Activated CD4-positive, alpha-beta T cell treated with anti-CD3 and anti-CD28 coated beads for 1 hour (primary cell): ENCODE data around the gene CDH16.
"Not testable (repeated sequence)": the region's sequence is repeated elsewhere in the genome, so short reads cannot be mapped to it uniquely, and the experiment has no call there.

ENCODE experiments used
- DNase-seq: peaks from one replicate; pipeline ENCODE4 v3.0.0-alpha.2; 2020

Gene CDH16, protein sequence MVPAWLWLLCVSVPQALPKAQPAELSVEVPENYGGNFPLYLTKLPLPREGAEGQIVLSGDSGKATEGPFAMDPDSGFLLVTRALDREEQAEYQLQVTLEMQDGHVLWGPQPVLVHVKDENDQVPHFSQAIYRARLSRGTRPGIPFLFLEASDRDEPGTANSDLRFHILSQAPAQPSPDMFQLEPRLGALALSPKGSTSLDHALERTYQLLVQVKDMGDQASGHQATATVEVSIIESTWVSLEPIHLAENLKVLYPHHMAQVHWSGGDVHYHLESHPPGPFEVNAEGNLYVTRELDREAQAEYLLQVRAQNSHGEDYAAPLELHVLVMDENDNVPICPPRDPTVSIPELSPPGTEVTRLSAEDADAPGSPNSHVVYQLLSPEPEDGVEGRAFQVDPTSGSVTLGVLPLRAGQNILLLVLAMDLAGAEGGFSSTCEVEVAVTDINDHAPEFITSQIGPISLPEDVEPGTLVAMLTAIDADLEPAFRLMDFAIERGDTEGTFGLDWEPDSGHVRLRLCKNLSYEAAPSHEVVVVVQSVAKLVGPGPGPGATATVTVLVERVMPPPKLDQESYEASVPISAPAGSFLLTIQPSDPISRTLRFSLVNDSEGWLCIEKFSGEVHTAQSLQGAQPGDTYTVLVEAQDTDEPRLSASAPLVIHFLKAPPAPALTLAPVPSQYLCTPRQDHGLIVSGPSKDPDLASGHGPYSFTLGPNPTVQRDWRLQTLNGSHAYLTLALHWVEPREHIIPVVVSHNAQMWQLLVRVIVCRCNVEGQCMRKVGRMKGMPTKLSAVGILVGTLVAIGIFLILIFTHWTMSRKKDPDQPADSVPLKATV

DNA sequence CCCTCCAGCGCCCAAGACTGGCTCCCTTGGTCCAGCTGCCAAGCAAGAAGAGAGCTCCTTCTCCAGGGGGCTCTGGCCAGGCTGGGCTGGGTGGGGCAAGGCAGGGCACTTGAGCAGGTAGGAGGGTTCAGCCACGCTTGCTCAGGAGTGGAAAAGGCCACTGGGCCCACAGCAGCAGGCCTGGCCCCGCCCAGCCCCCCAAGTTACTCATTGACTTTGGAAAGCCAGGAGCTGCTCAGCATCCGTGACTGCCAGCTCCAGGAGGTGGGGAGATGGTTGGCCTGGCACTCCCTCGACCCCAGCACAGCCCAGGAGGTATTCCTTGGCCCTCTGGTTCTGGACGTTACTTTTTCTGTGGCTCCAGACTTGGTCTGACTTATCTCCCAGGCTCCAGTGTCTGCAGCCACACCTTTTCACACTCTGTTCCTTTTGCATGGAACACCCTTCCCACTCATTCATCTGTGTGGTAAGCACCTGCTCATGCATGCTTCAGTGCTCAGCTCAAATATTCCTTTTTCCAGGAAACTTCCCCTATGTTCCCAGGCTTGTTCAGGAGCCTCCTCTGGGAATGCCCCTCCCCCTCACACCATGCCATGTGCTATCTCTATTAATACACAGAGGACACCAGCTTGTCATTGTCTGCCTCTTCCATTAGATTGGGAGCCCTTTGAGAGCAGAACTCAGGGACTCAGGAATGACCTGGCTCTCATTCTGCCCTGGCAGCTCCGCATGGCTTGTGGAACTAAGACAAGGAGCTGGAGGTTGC is at the start of gene CDH16:
CDH16 (minus strand) TSS at position 83 of the 766 bp plus-strand sequence. CDS start 820 bp downstream, outside the sequence.
- no peak for DNase-seq

DNA sequence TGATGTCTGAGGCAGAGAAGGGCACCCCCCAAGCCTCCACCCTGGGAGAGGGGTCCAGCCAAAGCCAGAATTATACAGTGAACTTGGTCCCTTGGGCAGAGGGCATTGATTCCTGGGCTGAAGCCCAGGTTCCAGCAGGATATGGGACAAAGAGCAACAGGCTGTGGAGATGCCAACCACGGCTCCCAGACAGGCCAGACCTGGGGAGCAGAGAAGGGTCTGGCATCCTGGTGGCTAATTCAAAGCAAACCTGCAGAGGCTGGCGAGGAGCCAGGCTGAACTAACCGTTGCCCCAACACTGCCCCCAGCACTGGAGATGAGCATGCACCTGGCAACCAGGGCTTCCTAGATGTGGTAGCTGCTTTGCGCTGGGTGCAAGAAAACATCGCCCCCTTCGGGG is 45.4 kb upstream of the CDH16 start:
- DNase-seq = no peak

DNA sequence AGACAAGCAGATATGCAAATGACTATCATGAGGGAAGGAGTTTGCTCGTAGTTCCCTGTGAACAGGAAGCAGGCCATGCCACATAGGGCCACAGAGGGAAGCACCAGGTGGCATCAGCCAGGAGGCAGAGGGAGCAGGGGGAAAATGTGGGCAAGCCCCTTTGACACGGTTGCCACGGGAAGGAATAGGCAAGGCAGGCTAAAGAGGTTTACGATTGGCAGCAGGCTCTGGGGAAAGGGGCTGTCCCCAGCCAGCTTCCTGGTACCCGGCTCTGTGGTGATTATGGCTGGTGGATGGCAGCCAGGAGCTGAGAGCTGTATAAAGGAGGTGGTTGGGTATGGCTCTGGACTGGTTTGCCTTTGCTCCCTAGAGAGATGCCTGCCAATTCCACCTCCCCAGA is 43.2 kb upstream of the CDH16 start:
- no peak for DNase-seq

DNA sequence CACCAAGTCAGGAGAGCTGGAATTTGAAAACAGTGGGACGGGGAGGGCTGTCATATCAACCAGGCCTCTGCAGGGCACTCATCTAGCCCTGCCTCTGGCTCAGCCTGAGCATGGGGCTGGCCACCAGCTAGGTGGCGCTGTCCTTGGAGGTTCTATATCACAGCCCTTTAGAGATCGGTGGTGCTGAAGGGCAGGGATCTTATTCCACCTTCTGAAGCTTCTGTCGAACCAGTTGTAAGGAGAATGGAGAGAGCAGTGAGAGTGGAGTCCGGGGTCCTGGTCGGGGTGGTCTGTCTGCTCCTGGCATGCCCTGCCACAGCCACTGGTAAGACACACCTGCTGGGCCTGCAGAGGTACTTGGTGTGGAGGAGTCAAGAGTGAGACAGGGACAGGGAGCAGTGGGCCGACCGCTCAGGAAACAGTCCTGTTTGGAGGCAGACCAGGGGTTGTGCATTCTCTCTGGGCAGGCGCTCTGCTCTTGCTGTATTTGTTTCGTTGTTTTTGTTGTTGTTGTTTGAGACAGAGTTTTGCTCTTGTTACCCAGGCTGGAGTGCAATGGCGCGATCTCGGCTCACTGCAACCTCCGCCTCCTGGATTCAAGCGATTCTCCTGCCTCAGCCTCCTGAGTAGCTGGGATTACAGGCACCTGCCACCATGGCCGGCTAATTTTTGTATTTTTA is 42.5 kb upstream of the CDH16 start, which contains the start of gene CES3:
CES3 (plus strand) TSS at position 202 of the 680 bp plus-strand sequence; CDS start at position 244, 42 bp downstream.
- peak; percentile 29 for DNase-seq

DNA sequence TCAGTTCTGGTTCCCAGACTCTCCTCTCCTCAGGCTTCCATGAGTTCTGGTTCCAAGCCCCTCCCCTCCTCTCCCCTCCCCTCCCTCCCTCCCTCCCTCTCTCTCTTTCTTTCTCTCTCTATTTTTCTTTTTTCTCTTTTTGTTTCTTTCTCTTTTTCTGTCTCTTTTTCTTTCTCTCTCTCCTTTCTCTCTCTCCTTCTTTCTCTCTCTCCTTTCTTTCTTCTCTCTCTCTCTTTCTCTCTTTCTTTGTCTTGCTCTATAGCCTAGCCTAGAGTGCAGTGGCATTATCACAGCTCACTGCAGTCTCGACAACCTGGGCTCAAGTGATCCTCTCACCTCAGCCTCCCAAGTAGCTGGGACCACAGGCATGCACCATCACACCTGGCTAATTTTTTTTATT is 41.6 kb upstream of the CDH16 start:
- DNase-seq = no peak

DNA sequence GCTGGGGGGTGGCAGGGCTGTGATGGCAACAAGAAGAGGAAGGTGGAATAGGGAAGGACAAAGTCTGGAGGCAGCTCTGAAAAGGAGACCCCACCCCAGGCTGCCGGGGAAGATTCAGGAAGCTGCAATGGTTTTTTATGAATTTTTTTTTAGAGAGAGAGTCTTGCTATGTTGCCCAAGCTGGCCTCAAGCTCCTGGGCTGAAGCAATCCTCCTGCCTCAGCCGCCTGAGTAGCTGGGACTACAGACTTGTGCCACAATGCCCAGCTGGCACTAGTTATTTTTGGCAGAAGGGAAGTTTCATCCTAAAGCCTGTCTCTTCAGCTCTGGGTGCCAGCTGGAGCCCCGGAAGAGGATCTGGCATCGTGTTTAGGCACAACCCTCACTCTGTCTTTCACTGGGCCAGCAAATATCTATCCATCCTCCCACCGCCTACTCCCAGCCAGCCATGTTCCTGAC is 41.0 kb upstream of the CDH16 start:
- no peak for DNase-seq

DNA sequence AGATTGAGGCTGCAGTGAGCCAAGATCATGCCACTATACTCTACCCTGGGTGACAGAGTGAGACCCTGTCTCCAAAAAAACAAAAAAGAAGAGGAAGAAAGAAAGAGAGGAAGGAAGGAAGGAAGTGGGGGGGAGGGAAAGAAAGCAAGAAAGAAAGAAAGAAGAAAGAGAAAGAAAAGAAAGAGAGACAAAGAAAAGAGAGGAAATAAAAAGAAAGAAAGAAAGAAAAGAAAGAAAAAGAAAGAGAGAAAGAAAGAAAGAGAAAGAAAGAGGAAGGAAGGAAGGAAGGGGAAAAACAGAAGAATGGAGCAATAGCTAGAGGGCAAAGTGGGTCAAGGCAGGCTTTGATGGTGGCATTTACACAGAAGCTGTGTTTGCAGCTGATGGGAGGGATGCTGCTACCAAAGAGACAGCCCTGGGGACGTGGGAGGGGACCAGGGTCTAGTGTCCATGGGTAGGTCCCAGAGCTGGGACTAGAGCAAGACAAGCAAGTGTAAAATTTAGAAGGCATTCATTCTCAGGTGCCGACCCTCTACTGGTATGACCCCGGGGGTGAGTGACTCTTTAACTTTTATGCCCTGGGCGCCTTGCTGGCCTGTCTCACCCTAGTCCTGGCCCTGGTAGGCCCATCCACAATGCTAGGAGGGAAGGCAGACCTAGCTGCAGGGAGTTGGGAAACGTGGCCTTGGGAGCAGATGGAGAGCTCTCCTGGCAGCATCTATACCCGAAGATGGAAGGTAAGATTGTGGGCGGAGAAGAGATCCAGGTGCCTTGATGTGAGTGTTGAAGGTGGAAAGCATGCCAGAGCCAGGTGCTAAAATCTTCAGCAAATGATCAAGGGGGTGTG is 40.4 kb upstream of the CDH16 start:
- no peak for DNase-seq

DNA sequence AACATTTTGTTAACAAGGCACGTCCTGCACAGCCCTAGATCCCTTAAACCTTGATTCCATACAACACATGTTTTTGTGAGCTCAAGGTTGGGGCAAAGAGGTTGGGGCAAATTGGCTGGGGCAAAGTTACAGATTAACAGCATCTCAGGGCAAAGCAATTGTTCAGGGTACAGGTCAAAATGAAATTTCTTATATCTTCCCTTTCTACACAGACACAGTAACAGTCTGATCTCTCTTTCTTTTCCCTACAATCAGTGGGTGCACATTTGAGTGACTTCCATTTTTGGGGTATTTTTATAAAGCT is 37.4 kb upstream of the CDH16 start:
- not testable (repeated sequence) for DNase-seq

DNA sequence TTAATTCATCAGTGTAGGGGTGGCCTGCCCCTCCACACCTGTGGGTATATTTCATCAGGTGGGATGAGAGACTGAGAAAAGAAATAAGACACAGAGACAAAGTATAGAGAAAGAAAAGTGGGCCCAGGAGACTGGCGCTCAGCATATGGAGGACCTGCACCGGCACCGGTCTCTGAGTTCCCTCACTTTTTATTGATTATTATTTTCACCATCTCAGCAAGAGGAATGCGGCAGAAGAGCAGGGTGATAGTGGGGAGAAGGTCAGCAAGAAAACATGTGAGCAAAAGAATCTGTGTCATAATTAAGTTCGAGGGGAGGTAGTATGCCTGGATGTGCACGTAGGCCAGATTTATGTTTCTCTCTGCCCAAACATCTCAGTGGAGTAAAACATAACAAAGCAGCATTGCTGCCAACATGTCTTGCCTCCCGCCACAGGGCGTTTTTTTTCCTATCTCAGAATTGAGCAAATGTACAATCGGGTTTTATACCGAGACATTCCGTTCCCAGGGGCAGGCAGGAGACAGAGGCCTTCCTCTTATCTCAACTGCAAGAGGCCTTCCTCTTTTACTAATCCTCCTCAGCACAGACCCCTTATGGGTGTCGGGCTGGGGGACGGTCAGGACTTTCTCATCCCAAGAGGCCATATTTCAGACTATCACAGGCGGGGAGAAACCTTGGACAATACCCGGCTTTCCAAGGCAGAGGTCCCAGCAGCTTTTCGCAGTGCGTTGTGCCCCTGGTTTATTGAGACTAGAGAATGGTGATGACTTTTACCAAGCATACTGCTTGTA is 36.9 kb upstream of the CDH16 start:
- DNase-seq = not testable (repeated sequence)

DNA sequence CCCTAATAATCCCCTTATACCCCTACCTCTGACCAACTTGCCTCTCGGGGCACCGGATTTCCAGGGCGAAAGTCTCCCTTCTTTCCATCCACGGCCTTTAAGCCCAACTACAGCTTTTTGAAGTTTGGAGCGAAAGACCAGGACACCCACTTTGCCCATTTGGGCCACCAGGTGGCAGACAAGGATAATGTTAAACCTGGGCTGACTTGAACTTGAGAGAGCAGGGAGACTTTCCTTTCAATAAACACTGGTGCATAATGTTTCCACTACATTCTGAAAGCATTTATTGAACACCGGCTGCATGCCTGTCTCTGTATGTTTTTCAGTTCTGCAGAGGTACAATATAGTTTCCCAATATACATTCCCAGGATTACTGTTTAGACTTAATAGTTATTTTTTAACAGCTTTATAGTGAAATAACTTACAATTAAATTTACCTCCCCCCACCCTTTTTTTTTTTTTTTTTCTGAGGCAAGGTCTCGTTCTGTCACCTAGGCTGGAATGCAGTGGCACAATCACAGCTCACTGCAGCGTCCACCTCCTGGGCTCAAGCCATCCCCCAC is 35.5 kb upstream of the CDH16 start:
- DNase-seq = peak; percentile 59

DNA sequence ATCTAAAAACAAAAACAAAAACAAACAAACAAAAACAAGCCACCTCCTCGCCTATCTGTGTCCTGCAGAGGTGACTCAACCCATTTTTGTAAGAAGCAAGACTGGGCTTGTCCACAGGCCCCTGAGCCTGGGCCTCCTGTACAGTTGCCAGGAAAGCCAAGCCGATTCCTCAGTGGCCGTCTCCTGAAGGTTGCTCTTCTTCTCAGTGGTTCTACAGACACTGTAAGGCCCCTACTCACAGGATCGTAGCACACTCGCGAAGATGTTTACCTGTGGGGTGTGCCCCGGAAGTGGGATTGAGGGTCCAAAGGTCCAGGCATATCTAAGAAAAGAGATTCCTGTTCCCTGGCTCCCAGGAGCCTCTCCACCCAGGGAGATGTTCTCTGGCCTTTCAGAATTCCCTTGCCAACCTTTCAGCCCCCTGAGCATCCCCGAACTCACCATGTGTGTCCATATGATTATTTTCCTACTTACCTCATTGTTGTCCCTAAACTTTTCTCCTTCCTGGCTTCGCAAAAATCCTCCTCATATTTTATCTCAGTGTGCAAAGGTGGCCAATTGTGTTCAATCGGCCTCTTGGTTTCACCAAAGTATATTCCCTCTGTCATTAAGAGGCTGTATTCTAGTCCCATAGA is 34.9 kb upstream of the CDH16 start:
- no peak for DNase-seq

DNA sequence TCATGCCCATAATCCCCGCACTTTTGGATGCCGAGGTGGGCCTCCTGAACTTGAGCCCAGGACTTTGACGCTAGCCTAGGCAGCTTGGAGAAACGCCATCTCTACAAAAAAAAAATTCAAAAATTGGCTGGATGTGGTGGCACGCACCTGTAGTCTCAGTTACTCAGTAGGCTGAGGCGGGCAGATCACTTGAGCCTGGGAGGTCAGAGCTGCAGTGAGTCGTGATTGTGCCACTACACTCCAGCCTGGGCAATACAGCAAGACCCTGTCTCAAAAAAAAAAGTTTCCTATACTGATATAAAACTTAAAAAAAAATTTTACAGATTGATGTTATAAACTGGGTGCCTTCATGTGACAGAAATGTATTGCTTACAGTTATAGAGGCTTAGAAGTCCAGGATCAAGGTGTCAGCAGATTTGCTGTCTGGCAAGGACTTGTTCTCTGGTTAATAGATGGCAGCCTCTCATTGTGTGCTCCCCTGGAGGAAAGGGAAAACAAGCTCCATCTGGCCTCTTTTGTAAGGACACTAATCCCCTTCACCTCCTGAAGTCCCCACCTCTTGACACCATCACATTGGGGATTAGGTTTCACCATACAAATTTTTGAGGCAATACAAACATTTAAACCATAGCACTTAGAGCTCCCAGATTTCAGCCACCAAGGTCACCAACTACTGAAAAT is 33.9 kb upstream of the CDH16 start:
- DNase-seq = no peak

DNA sequence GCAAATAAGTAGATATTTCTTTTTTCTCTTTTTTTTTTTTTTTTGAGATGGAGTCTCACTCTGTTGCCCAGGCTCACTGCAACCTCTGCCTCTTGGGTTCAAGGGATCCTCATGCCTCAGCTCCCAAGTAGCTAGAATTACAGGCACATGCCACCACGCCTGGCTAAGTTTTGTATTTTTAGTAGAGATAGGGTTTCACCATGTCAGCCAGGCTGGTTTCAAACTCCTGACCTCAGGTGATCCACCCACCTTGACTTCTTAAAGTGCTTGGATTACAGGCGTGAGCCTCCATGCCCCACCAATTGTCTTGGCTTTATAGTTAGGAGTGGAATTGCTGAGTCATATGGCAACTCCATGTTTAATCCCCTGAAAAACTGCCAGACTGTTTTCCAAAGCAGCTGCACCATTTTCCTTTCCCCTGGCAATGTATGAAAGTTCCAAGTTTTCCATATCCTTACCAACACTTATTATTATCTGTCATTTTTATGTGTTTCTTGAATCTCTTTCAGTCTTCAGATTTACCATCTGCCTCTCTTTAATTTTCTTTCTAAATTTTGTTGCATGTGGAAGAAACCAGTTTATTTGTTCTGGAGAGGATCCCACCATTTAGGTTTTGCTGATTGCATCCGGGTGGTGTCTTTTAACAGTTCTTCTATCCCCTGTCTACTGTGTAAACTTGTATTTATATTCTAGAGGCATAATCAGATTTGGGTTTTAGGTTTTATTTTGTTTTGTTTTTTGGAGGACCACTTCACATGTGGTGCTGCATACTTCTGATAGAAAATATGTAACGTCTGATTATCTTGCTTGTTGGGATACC is 32.5 kb upstream of the CDH16 start:
- DNase-seq = no peak

DNA sequence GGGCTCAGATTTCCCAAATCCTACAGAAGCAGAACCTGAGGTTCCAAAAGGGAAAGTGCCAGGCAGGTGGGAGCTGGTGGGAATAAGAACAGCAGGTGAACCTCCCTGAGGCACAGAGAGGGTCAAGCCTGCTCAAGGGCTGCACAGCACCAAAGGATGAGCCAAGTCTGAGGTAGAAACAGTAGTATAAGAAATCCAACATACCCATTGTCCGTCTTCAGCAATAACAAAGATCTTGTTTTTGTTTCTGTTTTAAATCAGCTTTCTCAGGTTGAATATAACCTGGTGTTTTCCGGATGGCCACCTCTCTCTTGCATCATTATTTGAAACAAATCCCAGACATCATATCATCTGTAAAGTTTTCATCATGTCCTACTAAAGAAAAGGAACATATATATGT is 31.8 kb upstream of the CDH16 start:
- no peak for DNase-seq

DNA sequence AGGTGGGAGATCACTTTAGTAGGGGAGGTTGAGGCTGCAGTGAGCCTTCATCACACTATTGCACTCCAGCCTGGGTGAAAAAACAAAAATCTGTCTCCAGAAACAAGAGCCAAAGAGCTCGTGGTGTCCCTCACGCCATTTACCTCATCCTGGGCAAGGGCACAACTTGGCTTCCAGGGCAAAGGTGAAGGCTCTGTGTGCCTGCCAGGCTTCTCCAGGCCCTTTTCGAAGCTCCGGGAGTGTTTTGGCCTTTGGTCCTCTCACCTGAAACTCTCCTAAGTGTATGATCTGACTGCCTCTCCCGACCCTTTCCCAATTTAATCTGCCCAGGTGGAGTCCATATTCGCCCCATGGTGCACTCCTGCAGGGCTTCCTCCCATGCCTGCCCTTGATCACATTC is 30.8 kb upstream of the CDH16 start:
- no peak for DNase-seq

DNA sequence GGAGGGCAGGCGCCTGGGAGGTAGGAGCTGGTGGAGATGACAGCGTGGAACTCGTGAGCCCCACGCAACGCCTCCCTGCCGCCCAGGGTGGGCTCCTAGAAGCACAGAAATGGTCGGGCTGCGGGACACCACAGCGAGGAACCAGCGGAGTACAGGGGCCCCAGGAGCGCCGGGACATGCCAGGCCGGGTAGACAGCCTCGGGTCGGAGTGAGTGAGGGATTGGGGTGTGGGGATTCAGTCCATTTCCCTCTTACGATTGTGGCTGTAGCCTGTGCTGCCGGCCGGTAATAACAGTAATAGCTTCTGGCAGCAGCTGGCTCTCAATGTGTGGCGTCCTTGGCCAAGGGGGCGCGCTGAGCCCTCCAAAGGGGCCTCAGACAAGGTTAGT is 30.1 kb upstream of the CDH16 start:
- DNase-seq = no peak

DNA sequence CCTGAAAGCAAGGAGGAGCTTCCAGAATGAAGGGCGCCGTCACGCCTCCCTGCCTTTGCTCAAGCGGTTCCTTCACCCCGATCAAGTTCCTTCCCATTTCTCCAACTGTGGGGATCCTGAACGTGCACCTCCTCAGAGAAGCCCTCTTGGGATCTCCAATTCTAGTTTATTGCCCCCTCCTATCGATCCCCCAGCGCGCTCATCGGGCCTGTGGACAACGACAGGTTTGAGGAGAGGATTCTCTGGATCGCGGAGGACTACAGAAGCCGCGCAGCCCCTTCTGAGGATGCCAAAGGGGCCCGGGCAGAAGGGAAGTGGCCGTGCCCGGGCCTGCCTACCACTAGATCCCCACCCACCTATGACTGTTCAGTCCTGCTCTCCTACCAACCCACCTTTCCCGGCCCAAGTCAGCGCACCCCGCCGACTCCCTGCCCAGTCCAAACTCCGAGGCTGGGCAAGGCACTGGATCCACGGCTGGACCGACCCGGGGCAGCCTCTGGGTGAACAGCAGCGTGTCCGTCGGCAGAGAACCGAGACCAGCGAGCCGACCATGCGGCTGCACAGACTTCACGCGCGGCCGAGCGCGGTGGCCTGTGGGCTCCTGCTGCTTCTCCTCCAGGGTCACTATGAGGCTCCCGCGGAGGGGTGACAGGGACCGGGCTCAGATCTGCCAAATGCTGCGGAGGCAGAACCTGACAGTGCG is 29.6 kb upstream of the CDH16 start:
- DNase-seq = no peak
